LNCAP (cell line): ENCODE results near the gene OGFR.

ENCODE experiments used
- TF ChIP-seq, protein P1 (sequence below): fragments of 450-650 bp; IDR thresholded peaks from 2 replicates; pipeline ENCODE4 v1.5.1; 2017; ENCODE audit warnings: mild to moderate bottlenecking

Gene OGFR

DNA sequence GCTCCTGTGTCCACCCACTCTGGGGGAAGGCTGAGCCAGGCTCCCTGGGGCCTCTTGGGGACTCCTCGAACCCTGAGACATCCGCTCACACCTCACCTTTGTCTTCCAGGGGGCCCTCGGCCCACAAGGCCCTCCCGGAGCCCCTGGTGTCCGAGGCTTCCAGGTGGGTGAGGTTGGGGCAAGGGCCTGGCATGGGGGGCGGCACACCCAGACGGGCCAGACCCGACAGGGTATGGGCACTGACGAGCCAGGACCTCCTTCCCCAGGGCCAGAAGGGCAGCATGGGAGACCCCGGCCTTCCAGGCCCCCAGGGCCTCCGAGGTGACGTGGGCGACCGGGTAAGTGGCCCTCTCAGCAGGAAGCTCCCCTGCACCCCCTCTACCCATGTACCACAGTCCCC lies 25.6 kb downstream of the OGFR start:
- TF ChIP-seq, protein P1, sequence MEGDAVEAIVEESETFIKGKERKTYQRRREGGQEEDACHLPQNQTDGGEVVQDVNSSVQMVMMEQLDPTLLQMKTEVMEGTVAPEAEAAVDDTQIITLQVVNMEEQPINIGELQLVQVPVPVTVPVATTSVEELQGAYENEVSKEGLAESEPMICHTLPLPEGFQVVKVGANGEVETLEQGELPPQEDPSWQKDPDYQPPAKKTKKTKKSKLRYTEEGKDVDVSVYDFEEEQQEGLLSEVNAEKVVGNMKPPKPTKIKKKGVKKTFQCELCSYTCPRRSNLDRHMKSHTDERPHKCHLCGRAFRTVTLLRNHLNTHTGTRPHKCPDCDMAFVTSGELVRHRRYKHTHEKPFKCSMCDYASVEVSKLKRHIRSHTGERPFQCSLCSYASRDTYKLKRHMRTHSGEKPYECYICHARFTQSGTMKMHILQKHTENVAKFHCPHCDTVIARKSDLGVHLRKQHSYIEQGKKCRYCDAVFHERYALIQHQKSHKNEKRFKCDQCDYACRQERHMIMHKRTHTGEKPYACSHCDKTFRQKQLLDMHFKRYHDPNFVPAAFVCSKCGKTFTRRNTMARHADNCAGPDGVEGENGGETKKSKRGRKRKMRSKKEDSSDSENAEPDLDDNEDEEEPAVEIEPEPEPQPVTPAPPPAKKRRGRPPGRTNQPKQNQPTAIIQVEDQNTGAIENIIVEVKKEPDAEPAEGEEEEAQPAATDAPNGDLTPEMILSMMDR: no peak

DNA sequence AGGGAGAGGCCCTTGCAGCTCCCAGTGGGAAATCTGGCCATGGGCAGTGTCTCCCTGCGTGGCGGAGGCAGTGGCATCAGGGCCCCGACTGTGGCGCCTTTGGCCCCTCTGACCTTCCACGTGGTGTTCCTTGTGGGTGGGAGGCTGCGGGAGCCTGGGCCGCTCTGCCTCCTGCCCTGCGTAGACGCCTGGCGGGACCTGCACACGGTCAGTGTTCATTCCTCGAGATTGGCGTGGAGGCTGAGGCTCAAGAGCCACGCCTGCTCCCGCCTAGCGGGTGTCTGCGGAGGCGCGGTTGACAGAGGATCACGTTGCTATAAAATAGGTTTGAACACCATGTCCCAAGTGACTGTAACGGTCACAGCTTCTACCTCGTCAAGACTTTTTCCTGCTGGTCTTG lies 26.2 kb downstream of the OGFR start:
- TF ChIP-seq, protein P1: no peak

DNA sequence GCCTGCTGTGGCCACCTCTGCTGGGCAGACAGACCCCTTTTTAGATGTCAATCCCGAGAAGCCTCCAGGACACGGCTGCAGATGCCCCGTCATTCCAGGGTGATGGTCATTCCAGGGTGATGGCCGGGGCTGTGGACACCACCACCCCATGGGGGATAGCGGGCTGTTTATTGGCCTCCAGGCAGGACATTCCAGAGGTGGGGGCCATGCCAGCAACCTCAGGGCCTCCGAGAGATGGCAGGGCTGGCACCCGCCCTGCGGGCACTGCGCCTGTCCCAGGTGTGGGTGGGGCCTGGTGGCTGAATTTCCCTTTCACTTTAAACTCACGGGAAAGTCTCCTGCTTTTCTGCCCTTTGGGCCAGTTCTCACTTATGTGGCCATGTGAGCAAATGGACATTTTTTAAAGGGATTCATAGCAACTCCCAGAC lies 26.7 kb downstream of the OGFR start:
- TF ChIP-seq, protein P1: no peak

DNA sequence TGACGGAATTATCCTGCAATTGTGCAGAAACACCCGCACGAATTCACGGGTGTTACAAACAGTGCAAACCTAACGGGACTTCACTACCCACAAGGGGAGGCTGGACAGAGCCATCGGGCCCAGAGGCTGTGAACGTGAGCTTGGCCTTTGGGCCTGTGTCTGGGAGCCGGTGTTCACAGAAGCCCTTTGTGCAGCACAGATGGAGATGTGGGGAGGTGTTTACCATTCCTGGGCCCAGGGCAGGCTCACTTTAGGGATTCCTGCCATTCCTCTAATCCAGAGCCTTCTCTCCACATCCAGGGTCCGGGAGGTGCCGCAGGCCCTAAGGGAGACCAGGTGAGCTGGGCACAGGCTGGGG lies 27.2 kb downstream of the OGFR start:
- TF ChIP-seq, protein P1: no peak

DNA sequence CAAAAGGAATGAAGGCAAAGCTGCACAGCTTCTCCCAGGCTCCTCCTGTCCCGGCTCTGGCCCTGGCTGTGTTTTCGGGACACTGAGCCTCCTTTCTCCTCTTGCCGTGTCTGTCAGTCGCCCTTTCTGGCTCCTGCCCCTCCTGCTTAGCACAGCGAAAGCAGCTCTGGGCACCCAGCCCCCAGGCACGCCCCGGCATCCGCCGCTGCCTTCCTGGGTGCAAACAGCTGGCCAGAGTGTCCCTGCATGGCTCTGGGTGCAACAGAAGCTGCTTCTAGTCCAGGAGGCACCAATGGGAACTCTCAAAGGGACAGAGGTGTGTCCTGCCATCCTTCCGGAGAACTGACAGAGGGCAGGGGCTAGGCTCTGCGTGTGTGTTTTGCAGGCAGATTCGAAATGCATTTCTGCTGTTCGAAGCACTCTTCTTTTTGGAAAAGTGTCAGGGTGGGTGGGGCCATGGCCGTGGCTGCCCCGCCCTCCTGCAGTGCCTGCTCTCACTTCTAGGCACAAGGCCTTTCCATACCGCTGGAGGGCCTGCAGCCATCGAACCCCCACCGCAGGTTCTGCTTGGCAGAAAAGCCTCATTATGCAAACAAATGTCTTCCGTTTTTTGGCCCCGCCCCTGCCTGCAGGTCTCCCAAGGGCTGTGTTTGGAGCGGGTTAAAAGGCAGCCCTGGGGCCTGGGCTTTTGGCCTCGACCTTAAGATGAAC lies 27.7 kb downstream of the OGFR start:
- TF ChIP-seq, protein P1: no peak

DNA sequence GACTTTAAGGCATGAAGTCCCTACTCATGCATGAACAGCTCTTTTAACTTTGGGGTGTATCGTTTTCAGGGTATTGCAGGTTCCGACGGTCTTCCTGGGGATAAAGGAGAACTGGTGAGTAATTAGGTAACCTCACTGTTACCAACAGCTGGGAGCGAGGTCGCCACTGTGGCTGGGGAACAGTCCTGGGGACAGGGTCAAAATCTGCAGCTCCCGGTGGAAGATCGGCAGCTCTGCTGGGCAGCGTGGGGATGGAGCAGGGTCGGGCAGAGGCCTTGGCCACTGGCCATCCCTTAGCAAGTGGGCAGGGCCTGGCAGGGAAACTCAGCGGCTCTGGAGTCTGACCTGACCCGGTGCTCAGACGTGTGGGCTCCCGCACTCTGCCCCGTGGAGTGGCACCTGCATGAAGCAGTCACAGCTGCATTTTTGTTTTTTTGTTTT lies 28.3 kb downstream of the OGFR start:
- TF ChIP-seq, protein P1: no peak

DNA sequence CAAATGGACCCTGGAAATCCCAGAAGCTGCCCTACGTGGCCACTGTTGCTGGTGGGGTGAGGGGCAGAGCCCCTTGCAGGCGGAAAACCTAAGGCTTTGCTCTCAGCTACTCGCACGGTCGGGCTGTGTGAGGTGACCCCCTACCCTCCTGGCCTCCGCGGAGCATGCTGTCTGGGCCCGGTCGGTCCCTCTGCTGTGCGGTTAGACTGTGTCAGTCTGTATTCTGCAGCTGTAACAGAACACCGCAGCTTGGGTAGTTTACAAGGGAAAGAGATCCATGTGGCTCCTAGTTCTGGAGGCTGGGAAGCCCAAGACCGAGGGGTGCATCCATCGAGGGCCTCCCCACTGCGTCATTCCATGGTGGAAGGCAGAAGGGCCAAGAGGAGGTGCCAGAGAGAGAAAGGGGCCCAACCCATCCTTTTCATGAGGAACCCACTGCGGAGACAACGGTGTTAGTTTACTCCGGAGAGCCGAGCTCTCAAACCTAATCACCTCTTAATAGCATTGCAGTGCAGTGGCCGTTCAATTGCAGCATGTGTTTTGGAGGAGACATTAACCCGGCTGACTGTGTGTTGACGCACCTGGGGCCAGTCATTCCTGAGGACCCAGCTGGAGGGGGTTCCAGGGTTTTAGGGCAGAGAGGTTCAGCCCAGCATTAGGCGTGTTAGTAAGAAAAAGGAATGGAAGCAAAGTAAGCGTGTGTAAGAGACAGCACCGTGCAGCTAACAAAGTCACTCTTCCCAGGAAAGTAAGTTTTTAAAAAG lies 30.5 kb downstream of the OGFR start:
- TF ChIP-seq, protein P1: no peak
